ENCODE measurements around the gene WDR3.

DNA sequence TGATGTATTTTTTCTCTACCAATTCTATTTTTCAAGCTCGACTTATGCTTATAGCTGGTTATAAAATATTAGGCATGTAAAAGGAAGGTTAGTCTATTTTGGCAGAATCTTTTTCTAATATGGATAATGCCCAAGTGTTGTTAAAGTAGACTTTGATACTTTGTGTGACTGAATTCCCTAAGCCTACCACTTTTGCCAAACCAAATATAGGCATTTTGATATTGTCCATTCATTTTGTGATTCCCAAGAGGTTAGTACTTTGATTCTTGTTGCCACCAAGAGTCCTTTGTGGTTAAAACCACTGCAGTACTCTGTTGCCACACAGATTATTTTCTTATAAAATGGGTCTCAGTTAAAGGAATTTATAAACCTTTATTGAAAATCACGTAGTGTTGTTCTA is 4.2 kb downstream of the WDR3 start:
- TF ChIP-seq, protein P1, sequence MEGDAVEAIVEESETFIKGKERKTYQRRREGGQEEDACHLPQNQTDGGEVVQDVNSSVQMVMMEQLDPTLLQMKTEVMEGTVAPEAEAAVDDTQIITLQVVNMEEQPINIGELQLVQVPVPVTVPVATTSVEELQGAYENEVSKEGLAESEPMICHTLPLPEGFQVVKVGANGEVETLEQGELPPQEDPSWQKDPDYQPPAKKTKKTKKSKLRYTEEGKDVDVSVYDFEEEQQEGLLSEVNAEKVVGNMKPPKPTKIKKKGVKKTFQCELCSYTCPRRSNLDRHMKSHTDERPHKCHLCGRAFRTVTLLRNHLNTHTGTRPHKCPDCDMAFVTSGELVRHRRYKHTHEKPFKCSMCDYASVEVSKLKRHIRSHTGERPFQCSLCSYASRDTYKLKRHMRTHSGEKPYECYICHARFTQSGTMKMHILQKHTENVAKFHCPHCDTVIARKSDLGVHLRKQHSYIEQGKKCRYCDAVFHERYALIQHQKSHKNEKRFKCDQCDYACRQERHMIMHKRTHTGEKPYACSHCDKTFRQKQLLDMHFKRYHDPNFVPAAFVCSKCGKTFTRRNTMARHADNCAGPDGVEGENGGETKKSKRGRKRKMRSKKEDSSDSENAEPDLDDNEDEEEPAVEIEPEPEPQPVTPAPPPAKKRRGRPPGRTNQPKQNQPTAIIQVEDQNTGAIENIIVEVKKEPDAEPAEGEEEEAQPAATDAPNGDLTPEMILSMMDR (IDR thresholded peaks at IDR 0.05; ENCODE audit: insufficient read depth, low read depth, low read length): no peak
- no peak for TF ChIP-seq EZH2 (IDR thresholded peaks at IDR 0.05; ENCODE audit: insufficient read depth, low read length)
